Upper lobe of left lung (tissue), 4 donors: ENCODE data around the gene WSB1.

Source experiments
- POLR2A ChIP-seq, 4 donors: fragments of 450-650 bp; IDR thresholded peaks; one replicate each; pipeline ENCODE4 v1.5.1; 2016 to 2017; ENCODE audit warnings: antibody characterized with exemption in 4 of 4, mild to moderate bottlenecking in 2 of 4
- TF ChIP-seq, protein P1 (sequence below), 6 experiments: fragments of 450-650 bp in 4 of 6; fragments of 200-600 bp in 2 of 6; sonication (generic) in 2 of 6; IDR thresholded peaks; one replicate each; pipeline ENCODE4 v1.5.1; 2016 to 2019; ENCODE audit warnings: antibody characterized with exemption in 6 of 6

DNA sequence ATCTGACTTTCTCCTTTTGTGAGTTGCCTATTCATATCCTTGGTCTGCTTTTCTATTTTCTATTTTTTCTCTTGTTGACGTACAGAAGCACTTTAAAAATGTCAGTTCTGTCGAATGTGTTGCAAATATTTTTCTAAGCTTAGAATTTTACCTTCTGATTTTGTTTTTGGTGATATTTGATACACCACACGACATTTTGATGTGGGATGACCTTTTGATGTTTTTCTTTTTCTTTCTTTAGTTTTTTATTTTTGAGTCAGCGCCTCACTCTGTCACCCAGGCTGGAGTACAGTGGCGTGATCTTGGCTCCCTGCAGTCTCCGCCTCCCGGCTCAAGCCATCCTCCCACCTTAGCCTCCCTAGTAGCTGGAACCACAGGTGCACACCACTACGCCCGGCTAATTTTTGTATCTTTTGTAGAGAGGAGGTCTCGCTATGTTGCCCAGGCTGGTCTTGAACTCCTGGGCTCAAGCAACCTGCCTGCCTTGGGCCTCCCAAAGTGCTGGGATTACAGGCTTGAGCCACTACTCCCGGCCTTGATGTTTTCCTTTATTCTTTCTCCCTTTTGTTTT lies 39.6 kb downstream of the WSB1 start:
- TF ChIP-seq, protein P1, sequence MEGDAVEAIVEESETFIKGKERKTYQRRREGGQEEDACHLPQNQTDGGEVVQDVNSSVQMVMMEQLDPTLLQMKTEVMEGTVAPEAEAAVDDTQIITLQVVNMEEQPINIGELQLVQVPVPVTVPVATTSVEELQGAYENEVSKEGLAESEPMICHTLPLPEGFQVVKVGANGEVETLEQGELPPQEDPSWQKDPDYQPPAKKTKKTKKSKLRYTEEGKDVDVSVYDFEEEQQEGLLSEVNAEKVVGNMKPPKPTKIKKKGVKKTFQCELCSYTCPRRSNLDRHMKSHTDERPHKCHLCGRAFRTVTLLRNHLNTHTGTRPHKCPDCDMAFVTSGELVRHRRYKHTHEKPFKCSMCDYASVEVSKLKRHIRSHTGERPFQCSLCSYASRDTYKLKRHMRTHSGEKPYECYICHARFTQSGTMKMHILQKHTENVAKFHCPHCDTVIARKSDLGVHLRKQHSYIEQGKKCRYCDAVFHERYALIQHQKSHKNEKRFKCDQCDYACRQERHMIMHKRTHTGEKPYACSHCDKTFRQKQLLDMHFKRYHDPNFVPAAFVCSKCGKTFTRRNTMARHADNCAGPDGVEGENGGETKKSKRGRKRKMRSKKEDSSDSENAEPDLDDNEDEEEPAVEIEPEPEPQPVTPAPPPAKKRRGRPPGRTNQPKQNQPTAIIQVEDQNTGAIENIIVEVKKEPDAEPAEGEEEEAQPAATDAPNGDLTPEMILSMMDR (IDR thresholded peaks at IDR 0.05): no peak
- TF ChIP-seq POLR2A (IDR thresholded peaks at IDR 0.05): no peak
